Lung microvascular endothelial cell (primary cell): ENCODE measurements around the gene LRRC61. TPM values are rescaled to one million over a fixed set of nuclear protein-coding genes. Genes with fewer than 3 reads are reported as not detected.
"Not testable (repeated sequence)": the region's sequence is repeated elsewhere in the genome, so short reads cannot be mapped to it uniquely, and the experiment has no call there.

Experiments
- DNase-seq, 2 donors: peaks; one replicate each; pipeline versions ENCODE4 v3.0.0 to v3.0.0-alpha.2; 2010; ENCODE audit warnings: low read depth in 2 of 2
- total RNA-seq: library from RNA; depleted of rRNA; stranded (reverse); fragments of >200 nt; gene quantifications from 2 replicates; pipeline ENCODE4 v1.2.1, GENCODE V29; 2014

LRRC61 gene
- total RNA-seq, 1 donor from 2014 or later, result 5.8 TPM

GRCh38 chr7:150307904-150308303 is 15.3 kb upstream of the LRRC61 start:
- DNase-seq, result no peak

- no peak for DNase-seq
Observed at GRCh38 chr7:150308575-150308974, 14.6 kb upstream of the LRRC61 start.

DNA sequence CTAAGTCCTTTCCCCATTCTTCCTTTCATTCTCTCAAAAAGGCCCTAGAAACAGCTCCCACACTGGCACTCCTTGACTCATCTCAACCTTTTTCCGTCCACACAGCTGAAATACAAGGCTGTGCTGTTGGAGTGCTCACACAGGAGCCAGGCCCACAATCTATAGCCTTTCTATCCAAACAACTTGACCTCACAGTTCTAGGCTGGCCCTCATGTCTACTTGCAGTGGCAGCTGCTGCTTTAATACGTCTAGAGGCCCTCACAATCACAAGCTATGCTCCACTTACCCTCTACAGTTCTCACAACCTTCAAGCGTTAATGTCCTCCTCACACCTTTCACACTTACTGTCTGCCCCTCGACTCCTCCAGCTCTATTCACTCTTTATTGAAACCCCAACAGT is 12.0 kb upstream of the LRRC61 start:
- no peak for DNase-seq

- DNase-seq, result no peak
Observed at GRCh38 chr7:150311711-150312110, 11.4 kb upstream of the LRRC61 start.

DNA sequence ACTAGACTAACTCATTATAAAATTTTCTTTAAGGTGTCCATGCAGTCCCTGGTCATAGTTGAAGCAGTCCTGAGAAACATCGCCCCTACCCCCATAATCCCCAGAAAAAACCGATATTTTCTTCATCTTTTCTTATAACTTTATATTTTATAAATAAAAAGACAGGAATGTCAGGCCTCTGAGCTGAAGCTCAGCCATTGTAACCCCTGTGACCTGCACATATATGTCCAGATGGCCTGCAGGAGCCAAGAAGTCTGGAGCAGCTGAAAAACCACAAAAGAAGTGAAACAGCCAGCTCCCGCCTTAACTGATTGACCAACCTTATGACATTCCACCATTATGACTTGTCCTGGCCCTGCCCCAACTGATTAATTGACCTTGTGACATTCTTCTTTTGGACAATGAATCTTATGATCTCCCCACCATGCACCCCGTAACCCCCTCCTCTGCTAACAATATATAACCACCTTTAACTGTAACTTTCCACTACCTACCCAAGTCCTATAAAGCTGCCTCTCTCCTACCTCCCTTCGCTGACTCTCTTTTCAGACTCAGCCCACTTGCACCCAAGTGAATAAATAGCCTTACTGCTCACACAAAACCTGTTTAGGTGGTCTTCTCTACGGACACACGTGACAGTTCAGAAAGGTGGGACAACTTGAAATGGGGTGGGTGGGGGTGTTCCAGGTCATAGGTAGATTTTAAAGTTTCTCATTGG is 10.3 kb upstream of the LRRC61 start:
- not testable (repeated sequence) for DNase-seq

- DNase-seq, result no peak
Observed at GRCh38 chr7:150313367-150313809, 9.8 kb upstream of the LRRC61 start.

DNA sequence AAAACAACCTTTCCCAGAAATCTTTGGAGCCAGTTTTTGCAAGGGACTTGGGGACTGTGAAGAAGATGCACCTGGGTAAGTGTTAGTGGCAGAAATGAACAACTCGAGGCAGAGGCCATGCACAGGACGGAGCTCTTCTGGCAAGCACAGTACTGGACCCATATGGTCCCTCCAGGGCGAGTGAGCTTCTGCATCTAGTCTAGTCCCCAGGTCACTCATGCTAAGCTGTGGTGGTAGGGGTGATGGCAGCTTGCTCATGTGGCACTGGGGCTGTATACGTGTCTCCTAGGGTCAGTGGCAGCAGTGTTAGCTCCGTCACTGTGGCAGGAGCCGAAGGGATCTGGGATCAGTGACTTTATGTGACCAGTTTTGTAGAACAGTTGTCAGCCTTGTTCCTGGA is 9.3 kb upstream of the LRRC61 start:
- no peak for DNase-seq

- no peak for DNase-seq
Observed at GRCh38 chr7:150314639-150315239, 8.4 kb upstream of the LRRC61 start.

GRCh38 chr7:150316987-150317386 is 6.2 kb upstream of the LRRC61 start:
- not testable (repeated sequence) for DNase-seq

DNA sequence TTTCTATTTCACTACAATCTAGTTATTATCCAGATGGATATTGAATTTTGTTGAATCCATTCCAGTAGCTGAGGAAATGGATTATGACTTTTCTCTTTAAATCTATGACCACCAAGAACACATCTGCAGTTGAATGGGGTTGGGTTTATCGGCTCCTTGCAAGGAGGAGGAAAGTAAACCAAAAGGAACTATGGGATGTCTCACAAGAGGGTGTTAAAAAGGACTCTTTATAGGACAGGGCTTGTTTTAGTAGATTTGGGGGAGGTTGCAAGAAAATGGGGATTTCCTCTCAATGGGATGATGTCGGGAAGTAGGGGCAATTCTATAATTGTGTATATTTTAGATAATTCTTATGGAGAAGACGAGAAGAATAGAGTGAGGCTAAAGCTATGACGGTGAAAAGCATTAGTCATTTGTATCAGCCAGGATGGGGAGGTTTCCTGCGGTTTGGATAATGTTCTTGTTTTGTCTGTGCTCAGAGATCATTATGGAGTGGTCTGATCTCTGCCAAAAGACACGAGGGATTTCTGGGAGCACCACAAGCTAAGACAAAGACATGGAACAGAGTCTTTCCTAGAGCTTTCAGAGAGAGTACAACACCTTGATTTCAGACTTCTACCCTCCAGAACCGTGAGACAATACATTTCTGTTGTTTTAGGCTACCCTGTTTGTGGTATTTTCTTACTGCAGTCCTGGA is 5.3 kb upstream of the LRRC61 start:
- DNase-seq, result peak; percentile 63 to 68

DNA sequence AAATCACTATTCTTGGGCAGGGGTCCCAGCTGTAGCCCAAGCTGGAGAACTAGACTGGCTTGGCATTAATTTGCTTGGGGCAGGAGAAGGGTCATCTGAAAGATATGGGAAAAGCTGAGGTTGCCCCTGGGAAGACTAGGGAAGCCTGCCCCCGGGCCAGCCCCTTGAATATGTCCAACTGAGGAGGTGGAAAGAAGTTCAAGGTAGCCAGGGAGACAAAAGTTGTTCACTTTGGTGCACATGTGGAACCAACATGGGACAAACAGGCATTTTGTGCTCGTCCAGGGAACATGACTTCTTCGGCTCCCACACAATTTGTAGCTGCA is 1.4 kb upstream of the LRRC61 start:
- DNase-seq, result no peak

DNA sequence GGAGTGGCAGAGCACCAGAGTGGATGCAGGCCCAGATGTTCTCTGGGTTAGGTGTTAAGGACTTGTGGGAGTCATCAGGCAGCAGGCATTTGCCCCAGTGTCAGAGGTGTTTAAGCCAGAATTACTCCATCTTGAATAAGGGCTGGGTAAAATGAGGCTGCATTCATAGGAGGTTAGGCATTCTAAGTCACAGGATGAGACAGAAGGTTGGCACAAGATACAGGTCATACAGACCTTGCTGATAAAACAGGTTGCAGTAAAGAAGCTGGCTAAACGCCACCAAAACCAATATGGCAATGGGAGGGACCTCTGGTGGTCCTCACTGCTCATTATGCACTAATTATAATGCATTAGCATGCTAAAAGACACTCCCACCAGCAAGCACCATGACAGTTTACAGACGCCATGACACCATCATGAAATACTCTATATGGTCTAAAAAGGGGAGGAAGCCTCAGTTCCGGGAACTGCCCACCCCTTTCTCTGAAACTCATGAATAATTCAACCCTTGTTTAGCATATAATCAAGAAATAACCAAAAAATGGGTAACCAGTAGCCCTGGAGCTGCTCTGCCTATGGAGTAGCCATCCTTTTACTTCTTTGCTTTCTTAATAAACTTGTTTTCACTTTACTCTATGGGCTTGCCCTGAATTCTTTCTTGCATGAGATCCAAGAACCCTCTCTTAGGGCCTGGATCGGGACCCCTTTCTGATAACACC is 882 bp upstream of the LRRC61 start:
- DNase-seq, result no peak

DNA sequence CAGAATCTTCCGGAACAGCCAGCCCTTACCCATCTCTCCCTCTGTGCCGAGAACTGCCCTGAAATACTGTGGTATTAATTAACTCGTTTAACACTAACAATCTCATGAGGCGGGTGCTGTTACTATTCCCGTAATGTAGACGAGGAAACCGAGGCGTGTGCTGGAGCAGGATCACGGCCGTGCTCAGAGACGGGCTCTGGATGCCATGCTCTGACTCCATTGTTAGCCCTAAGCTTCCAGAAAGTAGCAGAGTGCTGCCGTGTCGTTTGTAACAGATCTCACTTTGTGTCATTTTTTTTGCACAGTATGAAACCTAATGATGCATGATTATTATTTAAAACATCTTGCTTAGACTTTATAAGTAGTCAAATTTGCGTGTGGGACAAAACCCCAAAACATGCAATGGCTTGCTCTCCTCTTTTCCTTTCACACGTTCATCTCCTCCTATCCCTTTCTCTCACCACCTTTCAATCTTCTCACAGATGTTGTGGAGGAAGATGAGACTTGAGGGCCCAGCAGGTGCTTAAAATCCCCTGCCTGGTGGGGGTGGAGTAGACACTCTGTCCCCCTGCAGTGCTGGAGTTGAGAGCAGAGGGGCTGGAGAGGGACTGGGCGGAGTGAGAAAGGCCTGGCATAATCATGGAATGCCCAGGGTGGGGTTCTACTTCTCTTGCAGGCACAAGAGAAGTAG is 672 bp downstream of the LRRC61 start:
- peak in 1 of 2 donors; percentile 10 for DNase-seq

DNA sequence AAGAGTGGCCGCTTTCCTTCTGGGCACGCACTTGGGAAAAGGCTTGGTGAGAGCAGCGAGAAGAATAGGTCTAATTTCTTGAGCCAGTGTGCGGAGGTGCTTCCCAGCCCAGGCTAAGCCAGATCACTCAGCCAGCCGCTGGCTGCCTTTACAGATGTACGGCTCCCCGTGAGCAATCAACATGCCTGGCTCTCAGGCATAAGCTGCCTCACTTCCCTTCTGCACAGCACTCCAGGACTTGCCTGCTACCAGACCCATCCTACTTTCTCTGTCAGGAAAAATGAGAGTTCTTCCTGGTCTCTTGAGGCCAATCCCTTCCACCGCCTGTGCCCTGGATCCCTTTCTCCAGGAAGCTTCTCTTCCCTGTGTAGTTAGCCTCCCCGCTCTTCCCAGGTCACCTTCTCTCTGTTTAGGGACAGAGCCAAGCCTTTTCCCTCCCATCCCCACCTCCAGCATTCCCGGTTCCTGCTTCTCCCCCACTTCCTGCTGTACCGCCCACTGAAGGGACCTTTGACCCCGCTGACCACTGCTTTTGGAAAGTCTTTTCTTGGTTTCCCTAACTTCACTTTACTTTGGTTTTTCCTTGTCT is 1.3 kb downstream of the LRRC61 start:
- DNase-seq, result peak; percentile 9 to 10

DNA sequence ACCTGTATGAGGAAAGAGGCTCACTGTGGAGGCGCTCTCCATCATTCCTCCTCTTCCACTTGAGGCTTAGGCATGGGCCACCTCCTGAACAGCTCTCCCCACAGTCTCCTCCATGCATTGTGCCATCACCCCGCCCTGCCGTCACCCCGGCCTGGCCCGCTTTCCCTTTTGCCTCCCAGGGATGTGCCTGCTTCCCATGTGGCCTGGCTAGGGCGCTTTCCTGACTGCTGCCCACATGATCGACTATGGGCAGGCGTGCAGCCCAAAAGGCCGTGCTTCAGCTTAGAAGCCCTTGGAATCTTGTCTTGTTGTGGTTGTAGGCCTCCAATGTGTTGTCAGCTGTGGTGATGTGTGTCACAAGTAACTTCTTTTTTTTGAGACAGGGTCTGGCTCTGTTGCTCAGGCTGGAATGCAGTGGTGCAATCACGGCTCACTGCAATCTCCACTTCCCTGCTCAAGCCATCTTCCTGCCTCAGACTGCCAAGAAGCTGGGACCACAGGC is 2.0 kb downstream of the LRRC61 start:
- DNase-seq, result no peak

DNA sequence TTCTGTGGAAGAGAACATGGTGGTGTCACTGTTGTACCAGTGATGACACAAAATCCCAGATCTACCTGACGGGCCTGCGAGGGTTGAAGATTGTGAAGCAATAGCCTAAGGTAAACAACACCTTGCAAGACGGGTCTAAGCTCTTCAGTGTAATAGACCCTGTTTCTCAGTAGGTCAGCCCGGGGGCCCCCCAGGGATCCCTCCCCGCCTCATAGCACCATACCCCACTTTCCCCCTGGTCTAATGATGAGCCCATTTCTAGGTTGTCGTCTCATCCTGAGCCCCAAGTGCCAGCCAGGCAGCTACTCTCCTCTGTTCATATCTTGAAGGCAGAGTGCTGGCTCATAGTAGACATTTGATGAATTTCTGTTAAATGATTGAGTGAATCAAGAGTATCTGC is 2.7 kb downstream of the LRRC61 start:
- no peak for DNase-seq

GRCh38 chr7:150326657-150327268 is 3.6 kb downstream of the LRRC61 start:
- DNase-seq, result no peak

GRCh38 chr7:150327308-150327707 is 4.2 kb downstream of the LRRC61 start:
- no peak for DNase-seq

- DNase-seq, result no peak
Observed at GRCh38 chr7:150329331-150330120, 6.4 kb downstream of the LRRC61 start.
